ENCODE data around the gene ERI3. TPM values are rescaled to one million over a fixed set of nuclear protein-coding genes. Genes with fewer than 3 reads are reported as not detected.
A peak's percentile ranks its signal among the peaks of the same experiment; 100 is the strongest.

ERI3 gene
- total RNA-seq = 52.8 and 58.3 TPM in 2 replicates

- H3K27me3 ChIP-seq (ENCODE audit: insufficient read depth, low read length) = no peaks in the 10 kb centered on the region
- no peaks in the 10 kb centered on the region for H3K36me3 ChIP-seq (ENCODE audit: insufficient read depth, low read length)
- peak within 1 kb of the TSS; percentile 98 for H3K4me3 ChIP-seq (ENCODE audit: insufficient read depth, low read length)
- H3K9me3 ChIP-seq (ENCODE audit: low read depth, low read length) = no peaks in the 10 kb centered on the region
- H3K79me2 ChIP-seq (ENCODE audit: insufficient read depth, low read length) = peaks cover 38% of the 10 kb centered on the region
- H3K4me2 ChIP-seq (ENCODE audit: insufficient read depth, low read length) = peak within 1 kb of the TSS; percentile 92
- H2AFZ ChIP-seq (ENCODE audit: low read length) = peak within 1 kb of the TSS; percentile 97
- peaks cover 15% of the 10 kb centered on the region for H3K4me1 ChIP-seq (ENCODE audit: insufficient read depth, low read length)
- H3K27ac ChIP-seq (ENCODE audit: low read depth, low read length) = peak within 1 kb of the TSS; percentile 82
- peak; percentile 100 for DNase-seq (ENCODE audit: insufficient read length, low spot score, missing footprints)
- peaks cover 6% of the 10 kb centered on the region for H4K20me1 ChIP-seq (ENCODE audit: insufficient read depth, low read length)
- no peak for TF ChIP-seq CTCF (IDR thresholded peaks at IDR 0.05; ENCODE audit: extremely low read depth, low read depth, low read length)
Measured at GRCh38 chr1:44354840-44355581, at the start of gene ERI3. Gene ERI3, minus strand, starts transcription at chr1:44355257. Its CDS starts 231 bp downstream, at chr1:44355026.

- H3K4me2 ChIP-seq (ENCODE audit: insufficient read depth, low read length) = no peak overlapping the region
- H3K79me2 ChIP-seq (ENCODE audit: insufficient read depth, low read length) = no peaks in the 10 kb centered on the region
- no peak overlapping the region for H3K4me3 ChIP-seq (ENCODE audit: insufficient read depth, low read length)
- H2AFZ ChIP-seq (ENCODE audit: low read length) = no peak overlapping the region
- H3K27ac ChIP-seq (ENCODE audit: low read depth, low read length) = no peak overlapping the region
- no peaks in the 10 kb centered on the region for H4K20me1 ChIP-seq (ENCODE audit: insufficient read depth, low read length)
- H3K36me3 ChIP-seq (ENCODE audit: insufficient read depth, low read length) = no peaks in the 10 kb centered on the region
- H3K27me3 ChIP-seq (ENCODE audit: insufficient read depth, low read length) = peaks cover 91% of the 10 kb centered on the region
- TF ChIP-seq CTCF (IDR thresholded peaks at IDR 0.05; ENCODE audit: extremely low read depth, low read depth, low read length) = no peak
- H3K9me3 ChIP-seq (ENCODE audit: low read depth, low read length) = no peaks in the 10 kb centered on the region
- no peak for DNase-seq (ENCODE audit: insufficient read length, low spot score, missing footprints)
- peaks cover 6% of the 10 kb centered on the region for H3K4me1 ChIP-seq (ENCODE audit: insufficient read depth, low read length)
Measured at GRCh38 chr1:44401256-44402228, 46.5 kb upstream of the ERI3 start.

- Histone ChIP-seq H4K20me1 (ENCODE audit: insufficient read depth, low read length) (no peaks in the 10 kb centered on the region), H3K36me3 (ENCODE audit: insufficient read depth, low read length) (no peaks in the 10 kb centered on the region), H3K9me3 (ENCODE audit: low read depth, low read length) (no peaks in the 10 kb centered on the region), H3K4me2 (ENCODE audit: insufficient read depth, low read length) (peak overlapping the region; percentile 45), H3K79me2 (ENCODE audit: insufficient read depth, low read length) (no peaks in the 10 kb centered on the region), H3K27me3 (ENCODE audit: insufficient read depth, low read length) (peaks cover 15% of the 10 kb centered on the region), H3K4me3 (ENCODE audit: insufficient read depth, low read length) (no peak overlapping the region), H3K27ac (ENCODE audit: low read depth, low read length) (peak overlapping the region; percentile 43), H2AFZ (ENCODE audit: low read length) (no peak overlapping the region), H3K4me1 (ENCODE audit: insufficient read depth, low read length) (peaks cover 11% of the 10 kb centered on the region)
- no peak for DNase-seq (ENCODE audit: insufficient read length, low spot score, missing footprints)
- no peak for TF ChIP-seq CTCF (IDR thresholded peaks at IDR 0.05; ENCODE audit: extremely low read depth, low read depth, low read length)
Measured at GRCh38 chr1:44390277-44390676, 35.2 kb upstream of the ERI3 start.

- peaks cover 13% of the 10 kb centered on the region for H3K27me3 ChIP-seq (ENCODE audit: insufficient read depth, low read length)
- TF ChIP-seq CTCF (IDR thresholded peaks at IDR 0.05; ENCODE audit: extremely low read depth, low read depth, low read length) = no peak
- H3K36me3 ChIP-seq (ENCODE audit: insufficient read depth, low read length) = no peaks in the 10 kb centered on the region
- H3K9me3 ChIP-seq (ENCODE audit: low read depth, low read length) = no peaks in the 10 kb centered on the region
- H3K4me2 ChIP-seq (ENCODE audit: insufficient read depth, low read length) = no peak overlapping the region
- H2AFZ ChIP-seq (ENCODE audit: low read length) = no peak overlapping the region
- no peaks in the 10 kb centered on the region for H3K79me2 ChIP-seq (ENCODE audit: insufficient read depth, low read length)
- H3K4me3 ChIP-seq (ENCODE audit: insufficient read depth, low read length) = no peak overlapping the region
- peaks cover 11% of the 10 kb centered on the region for H3K4me1 ChIP-seq (ENCODE audit: insufficient read depth, low read length)
- no peaks in the 10 kb centered on the region for H4K20me1 ChIP-seq (ENCODE audit: insufficient read depth, low read length)
- peak overlapping the region; percentile 43 for H3K27ac ChIP-seq (ENCODE audit: low read depth, low read length)
- no peak for DNase-seq (ENCODE audit: insufficient read length, low spot score, missing footprints)
Measured at GRCh38 chr1:44389437-44389836, 34.4 kb upstream of the ERI3 start.
